Hematopoietic multipotent progenitor cell treated with erythropoietin and hydrocortisone succinate and interleukin-3 and kit ligand, for 6 days (in vitro differentiated cells): Measurements from ENCODE around the gene PLPP2.

Experiments
- DNase-seq: peaks from one replicate; pipeline ENCODE4 v3.0.0-alpha.2; 2015

The PLPP2 gene

GRCh38 chr19:313988-314815 is 23.0 kb upstream of the PLPP2 start:
- no peak for DNase-seq

DNA sequence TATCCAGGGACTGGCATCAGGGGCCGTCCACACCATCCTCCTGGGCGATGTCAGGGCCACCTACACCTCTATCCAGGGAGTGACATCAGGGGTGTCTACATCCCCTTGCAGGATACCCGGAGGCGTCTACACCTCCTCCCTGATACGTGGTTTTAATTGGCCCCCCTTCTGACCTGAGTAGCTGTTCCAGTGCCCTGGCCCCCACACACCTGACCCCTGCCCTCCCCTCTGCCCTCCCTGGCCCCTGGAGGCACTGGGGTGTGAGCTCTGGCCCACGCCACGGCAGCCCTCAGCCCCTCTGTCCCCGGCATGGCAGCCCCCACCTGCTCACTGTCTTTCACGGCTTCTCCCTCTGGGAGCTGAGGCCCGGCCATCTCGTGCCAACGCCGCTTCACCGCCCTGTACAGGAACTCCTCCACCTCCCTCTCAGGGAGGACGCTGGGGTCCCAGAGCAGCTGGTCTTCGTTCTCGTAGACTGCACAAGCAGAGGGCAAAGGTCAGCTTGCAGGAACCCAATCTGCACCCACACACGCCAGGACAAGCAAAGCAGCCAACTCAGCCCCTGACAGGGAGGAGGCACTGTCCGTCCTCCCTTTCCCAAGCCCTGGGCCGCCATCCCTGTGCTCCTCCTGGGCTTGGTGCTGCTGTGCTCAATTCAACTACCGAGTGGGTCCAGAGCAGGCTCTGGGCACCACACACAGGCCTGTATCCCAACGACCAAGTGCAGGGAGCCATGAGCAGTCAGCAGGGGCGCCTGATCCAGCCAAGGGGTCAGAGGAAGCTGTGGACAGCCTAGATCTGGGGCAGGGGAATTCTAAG is 22.2 kb upstream of the PLPP2 start:
- DNase-seq, result no peak

DNA sequence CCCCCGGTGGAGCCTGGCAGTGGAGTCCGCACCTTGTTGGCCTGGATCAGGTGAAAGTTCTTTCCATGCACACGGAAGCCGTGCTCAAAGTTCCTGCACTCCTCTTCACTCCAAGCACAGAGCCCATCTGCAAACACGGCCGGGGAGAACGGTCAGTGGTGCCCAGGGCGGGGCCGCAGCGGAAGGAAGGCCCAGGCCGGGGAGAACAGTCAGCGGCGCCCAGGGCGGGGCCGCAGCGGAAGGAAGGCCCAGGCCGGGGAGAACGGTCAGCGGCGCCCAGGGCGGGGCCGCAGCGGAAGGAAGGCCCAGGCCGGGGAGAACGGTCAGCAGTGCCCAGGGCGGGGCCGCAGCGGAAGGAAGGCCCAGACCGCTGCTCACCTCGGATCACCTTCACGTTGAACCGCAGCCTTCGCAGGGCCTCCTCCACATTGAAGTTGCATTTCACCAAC is 20.6 kb upstream of the PLPP2 start:
- DNase-seq, result no peak

DNA sequence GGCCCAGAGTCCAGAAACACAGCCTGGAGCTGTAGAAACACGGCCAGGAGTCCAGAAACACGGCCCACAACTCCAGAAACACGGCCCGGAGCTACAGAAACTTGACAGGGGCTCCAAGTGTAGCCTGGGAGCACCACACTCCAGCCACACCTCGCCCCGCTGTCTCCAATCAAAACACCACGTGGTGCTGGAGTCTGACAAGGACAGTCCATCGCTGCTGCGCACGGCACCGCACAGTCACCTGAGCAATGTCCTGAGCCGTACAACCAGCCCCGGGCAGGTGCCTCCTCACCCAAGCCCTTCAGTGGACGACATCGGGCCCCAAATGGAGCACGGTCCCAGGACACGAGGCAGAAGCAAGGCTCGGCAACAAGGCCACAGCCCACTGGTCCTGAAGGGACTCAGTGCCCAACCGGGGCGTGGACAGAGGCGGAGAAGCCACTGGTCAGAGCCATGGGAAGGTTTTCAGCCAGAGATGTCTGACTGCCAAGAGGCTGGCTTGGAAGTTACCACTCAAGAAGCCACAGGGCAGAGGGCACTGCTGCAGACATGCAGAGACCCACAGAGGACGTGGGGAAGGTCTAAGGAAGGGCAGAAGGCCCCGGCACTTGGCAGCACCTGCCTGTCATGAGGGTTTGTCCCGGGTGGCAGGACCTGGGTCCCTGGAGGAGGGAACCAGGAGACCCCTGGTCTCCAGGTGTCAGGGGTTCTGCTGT is 19.7 kb upstream of the PLPP2 start:
- DNase-seq, result no peak

GRCh38 chr19:310141-310651 is 19.0 kb upstream of the PLPP2 start:
- DNase-seq, result no peak

GRCh38 chr19:309206-309565 is 18.0 kb upstream of the PLPP2 start:
- DNase-seq, result no peak

DNA sequence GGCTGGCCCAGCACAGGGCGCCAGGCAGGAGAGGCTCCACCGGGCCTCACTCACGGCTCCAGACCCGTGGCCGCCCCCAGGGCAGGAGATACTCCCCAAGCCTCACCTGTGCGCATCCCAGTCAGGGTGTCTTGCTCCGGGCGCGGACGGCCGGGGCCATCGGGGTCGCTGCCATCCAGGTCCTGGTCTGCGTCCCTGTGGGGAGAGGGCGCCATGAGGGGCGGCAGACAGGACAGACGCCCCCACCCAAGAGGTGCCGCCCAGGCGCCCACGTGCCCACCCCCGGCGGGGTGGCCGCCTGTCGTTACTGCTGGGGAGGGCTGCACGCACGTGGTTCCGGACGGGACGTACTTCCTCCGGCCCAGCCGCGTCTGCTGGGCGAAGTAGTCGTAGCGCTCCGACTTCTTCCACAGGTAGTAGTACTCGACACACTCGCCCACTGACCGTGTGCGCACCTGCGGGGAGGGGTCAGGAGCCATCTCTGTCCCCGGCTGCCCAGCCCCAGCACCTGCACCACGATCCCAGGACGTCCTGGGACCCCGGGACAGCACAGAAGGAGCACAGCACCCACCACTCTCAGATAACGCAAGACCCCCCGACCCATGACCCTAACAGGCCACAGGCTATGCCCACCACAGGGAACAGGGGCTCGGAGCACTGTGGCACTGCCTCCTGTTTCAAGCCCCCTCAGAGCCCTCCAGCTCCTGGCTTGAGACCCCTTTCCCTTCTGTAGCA is 17.4 kb upstream of the PLPP2 start:
- no peak for DNase-seq

- DNase-seq, result no peak
Measured at GRCh38 chr19:307793-308420, 16.7 kb upstream of the PLPP2 start.

DNA sequence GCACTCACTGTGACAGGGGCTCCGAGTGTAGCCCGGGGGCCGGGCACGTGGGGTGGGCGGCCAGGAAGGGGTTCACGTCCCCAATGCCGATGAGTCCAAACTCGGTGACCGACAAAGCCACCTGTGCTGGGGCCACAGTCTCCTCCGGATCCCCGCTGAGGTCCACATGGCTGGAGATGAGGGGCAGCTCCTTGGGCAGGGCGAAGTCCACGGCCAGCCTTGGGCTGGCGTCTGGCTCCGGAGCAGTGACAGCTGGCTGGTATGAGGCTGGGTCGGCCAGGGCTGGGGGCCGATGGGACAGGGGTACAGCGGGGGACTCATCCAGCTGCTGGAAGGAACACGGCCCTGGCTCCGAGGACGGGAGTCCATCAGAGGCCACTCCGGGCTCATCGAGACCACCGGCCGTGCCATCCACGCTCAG is 15.9 kb upstream of the PLPP2 start:
- DNase-seq, result no peak

GRCh38 chr19:306151-306900 is 15.1 kb upstream of the PLPP2 start:
- DNase-seq, result no peak

- DNase-seq, result no peak
Measured at GRCh38 chr19:305240-306150, 14.3 kb upstream of the PLPP2 start.

GRCh38 chr19:296476-297225 is 5.4 kb upstream of the PLPP2 start:
- no peak for DNase-seq

GRCh38 chr19:295687-296370 is 4.6 kb upstream of the PLPP2 start:
- no peak for DNase-seq

- peak; percentile 47 for DNase-seq
Measured at GRCh38 chr19:294946-295686, 3.9 kb upstream of the PLPP2 start.

- no peak for DNase-seq
Measured at GRCh38 chr19:294341-294945, 3.2 kb upstream of the PLPP2 start.

GRCh38 chr19:293436-294110 is 2.4 kb upstream of the PLPP2 start:
- DNase-seq, result no peak

DNA sequence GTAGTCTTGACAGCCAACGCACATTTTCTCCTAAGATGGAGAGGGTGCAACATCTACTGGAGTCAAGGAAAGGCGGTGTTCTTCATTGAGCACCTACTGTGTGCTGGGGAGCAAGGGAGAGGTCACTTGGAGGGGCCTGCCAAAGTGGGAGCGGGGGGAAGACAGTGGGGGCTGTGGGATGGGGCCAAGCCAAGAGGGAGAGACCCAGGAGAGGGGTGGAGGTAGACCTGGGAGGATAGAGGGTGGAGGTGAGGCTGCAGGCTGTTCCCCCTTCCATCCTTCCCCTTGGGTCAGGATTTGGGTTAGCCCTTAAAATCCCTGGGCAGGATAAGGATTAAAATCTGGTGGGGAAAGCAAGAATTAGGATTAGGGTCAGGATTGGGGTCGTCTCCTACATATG is 1.7 kb upstream of the PLPP2 start:
- DNase-seq, result no peak
